Measurements from ENCODE around the gene TSGA10IP.

- no peak for TF ChIP-seq GABPA (IDR thresholded peaks at IDR 0.05; ENCODE audit: low read depth)
- no peak for TF ChIP-seq CTCF (IDR thresholded peaks at IDR 0.05; ENCODE audit: insufficient read depth, low read length)
- TF ChIP-seq REST (IDR thresholded peaks at IDR 0.05; ENCODE audit: insufficient replicate concordance, low read depth) = no peak
- no peak for TF ChIP-seq POLR2AphosphoS5 (IDR thresholded peaks at IDR 0.05; ENCODE audit: low read depth)
Measured at GRCh38 chr11:65987336-65987735, 42.1 kb downstream of the TSGA10IP start.

All from HL-60 (cell line).